CD14-positive monocyte (primary cell): ENCODE measurements around the gene UGT1A5. TPM values are rescaled to one million over a fixed set of nuclear protein-coding genes. Genes with fewer than 3 reads are reported as not detected.

ENCODE experiments used
- DNase-seq, 3 donors: peaks; one replicate each; pipeline ENCODE4 v3.0.0-alpha.2; 2011 to 2022
- H2AFZ ChIP-seq: 2 replicates; pipeline ENCODE4 v1.6.0; 2012; ENCODE audit warnings: mild to moderate bottlenecking, low read depth, low read length, inconsistent platforms; ENCODE audit not compliant: insufficient read depth, poor library complexity, severe bottlenecking
- H3K27ac ChIP-seq, 2 donors: 1 replicate in 1 of 2; 2 replicates in 1 of 2; pipeline ENCODE4 v1.5.1; 2012 to 2013; ENCODE audit warnings: low read length in 2 of 2, control low read depth in 1 of 2, inconsistent platforms in 1 of 2, low read depth in 1 of 2, mild to moderate bottlenecking in 1 of 2
- H3K27me3 ChIP-seq, 2 donors: one replicate each; pipeline versions ENCODE4 v1.6.0 to v1.6.1; 2011 to 2013; ENCODE audit warnings: low read length in 2 of 2; ENCODE audit not compliant: control insufficient read depth in 2 of 2, insufficient read depth in 2 of 2
- H3K36me3 ChIP-seq, 2 donors: replicated peaks in 1 of 2; 1 replicate in 1 of 2; 2 replicates in 1 of 2; pipeline versions ENCODE4 v1.5.1 to v1.6.1; 2012 to 2013; ENCODE audit warnings: low read length in 2 of 2, control low read depth in 1 of 2, inconsistent platforms in 1 of 2, mild to moderate bottlenecking in 1 of 2; ENCODE audit not compliant: insufficient read depth in 2 of 2, control insufficient read depth in 1 of 2
- H3K4me1 ChIP-seq, 2 donors: 1 replicate in 1 of 2; 2 replicates in 1 of 2; pipeline versions ENCODE4 v1.5.1 to v1.6.1; 2012 to 2013; ENCODE audit warnings: low read length in 2 of 2, control low read depth in 1 of 2, inconsistent platforms in 1 of 2, mild to moderate bottlenecking in 1 of 2, moderate library complexity in 1 of 2; ENCODE audit not compliant: insufficient read depth in 2 of 2, control insufficient read depth in 1 of 2
- H3K4me2 ChIP-seq: replicated peaks from 2 replicates; pipeline ENCODE3; 2012; ENCODE audit warnings: low read length, moderate library complexity, mild to moderate bottlenecking; ENCODE audit not compliant: poor library complexity, severe bottlenecking; ENCODE audit errors: extremely low read depth
- H3K4me3 ChIP-seq, 3 experiments: fragments of 200-600 bp in 1 of 3; sonication (generic) in 1 of 3; replicated peaks in 1 of 3; 1 replicate in 2 of 3; 2 replicates in 1 of 3; pipeline ENCODE4 v1.5.1; 2011 to 2013; ENCODE audit warnings: low read length in 3 of 3, mild to moderate bottlenecking in 3 of 3, control low read depth in 2 of 3, low read depth in 2 of 3, inconsistent platforms in 1 of 3, moderate library complexity in 1 of 3
- H3K79me2 ChIP-seq: 2 replicates; pipeline ENCODE4 v1.6.0; 2012; ENCODE audit warnings: mild to moderate bottlenecking, control low read depth, inconsistent platforms, low read length, moderate library complexity; ENCODE audit not compliant: insufficient read depth
- H3K9ac ChIP-seq: 2 replicates; pipeline ENCODE4 v1.6.0; 2017; ENCODE audit warnings: low read length, mild to moderate bottlenecking; ENCODE audit not compliant: insufficient read depth, poor library complexity, severe bottlenecking
- H3K9me3 ChIP-seq, 2 donors: replicated peaks in 1 of 2; 1 replicate in 1 of 2; 2 replicates in 1 of 2; pipeline versions ENCODE4 v1.5.1 to v1.6.1; 2012 to 2013; ENCODE audit warnings: low read length in 2 of 2, control low read depth in 1 of 2; ENCODE audit not compliant: control insufficient read depth in 1 of 2, insufficient read depth in 1 of 2
- H4K20me1 ChIP-seq: 2 replicates; pipeline ENCODE4 v1.6.0; 2012; ENCODE audit warnings: mild to moderate bottlenecking, low read length, control low read depth, moderate library complexity; ENCODE audit not compliant: insufficient read depth
- H3K27ac Mint-ChIP-seq, 7 donors: one replicate each; pipeline ENCODE4 v1.8.0; 2020; ENCODE audit warnings: mild to moderate bottlenecking in 7 of 7, mixed read lengths in 7 of 7, moderate library complexity in 6 of 7, inconsistent platforms in 2 of 7
- H3K27me3 Mint-ChIP-seq, 3 donors: one replicate each; pipeline ENCODE4 v1.8.0; 2021 to 2022; ENCODE audit warnings: low read depth in 3 of 3, mild to moderate bottlenecking in 3 of 3, mixed read lengths in 3 of 3, moderate library complexity in 3 of 3, inconsistent platforms in 1 of 3
- H3K36me3 Mint-ChIP-seq, 2 donors: one replicate each; pipeline ENCODE4 v1.8.0; 2020; ENCODE audit warnings: mixed read lengths in 2 of 2, inconsistent platforms in 1 of 2, mild to moderate bottlenecking in 1 of 2
- H3K4me1 Mint-ChIP-seq: one replicate; pipeline ENCODE4 v1.8.0; 2020; ENCODE audit warnings: mild to moderate bottlenecking, mixed read lengths
- H3K4me3 Mint-ChIP-seq, 2 donors: one replicate each; pipeline ENCODE4 v1.8.0; 2020; ENCODE audit warnings: mild to moderate bottlenecking in 2 of 2, mixed read lengths in 2 of 2, moderate library complexity in 1 of 2
- H3K9me3 Mint-ChIP-seq, 7 donors: one replicate each; pipeline ENCODE4 v1.8.0; 2020 to 2022; ENCODE audit warnings: mixed read lengths in 7 of 7, mild to moderate bottlenecking in 6 of 7, moderate library complexity in 6 of 7, inconsistent platforms in 2 of 7
- WGBS: methylation state at CpG from one replicate; pipeline ENCODE4 v1.1.5; 2013; ENCODE audit warnings: missing lambda C conversion rate; ENCODE audit not compliant: insufficient coverage; 5-methylcytosine and 5-hydroxymethylcytosine counted together
- intact Hi-C, 2 donors: fragments of 100-400 bp; cut with micrococcal nuclease; formaldehyde crosslinking; loops; one replicate each; pipeline versions ENCODE4 v1.15.0 to v1.15.1; 2023
- polyA plus RNA-seq, 3 donors: library from polyadenylated mRNA; depleted of rRNA in 1 of 3; unstranded in 2 of 3; stranded (reverse) in 1 of 3; fragments of 300-500 nt in 2 of 3; fragments of >200 nt in 1 of 3; fragmentation: Illumina TruSeq in 2 of 3; gene quantifications; 1 replicate in 2 of 3; 2 replicates in 1 of 3; pipeline ENCODE4 v1.2.3, GENCODE V29; 2012 to 2021
- TF ChIP-seq, protein P1 (sequence below): fragments of 200-600 bp; IDR thresholded peaks from one replicate; pipeline ENCODE4 v1.8.0; 2022; ENCODE audit warnings: antibody characterized with exemption, mild to moderate bottlenecking

Gene UGT1A5
- polyA plus RNA-seq, 3 donors = not detected

DNA sequence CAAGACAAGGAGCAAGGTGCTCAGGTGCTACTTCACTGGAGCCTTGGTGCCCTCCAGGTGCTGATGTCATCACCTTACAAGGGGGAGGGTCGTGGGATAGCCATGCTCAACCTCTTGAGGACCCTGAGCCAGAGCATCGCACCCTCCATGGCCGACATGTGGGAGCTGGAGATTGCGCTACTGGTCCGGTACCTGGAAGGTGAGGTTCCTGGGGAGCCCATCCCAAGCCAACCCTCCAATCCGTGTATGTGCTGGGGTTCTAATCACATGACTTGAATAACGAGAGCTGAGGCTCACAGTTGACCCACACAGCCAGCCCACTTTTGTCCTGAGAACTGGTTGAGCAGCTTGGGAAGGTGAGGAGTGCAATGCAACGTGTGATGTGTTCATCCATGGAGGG, 91.3 kb downstream of the UGT1A5 start:
- WGBS = 70% methylated on average over 4 of the region's 8 CpGs
- H3K9me3 Mint-ChIP-seq = peaks cover 0 to 4% (median 1%) of the 10 kb centered on the region in 7 donors
- Histone ChIP-seq H3K79me2 (no peaks in the 10 kb centered on the region), H4K20me1 (no peaks in the 10 kb centered on the region), H3K36me3 (no peaks in the 10 kb centered on the region), H3K4me3 (no peak overlapping the region), H3K4me1 (no peaks in the 10 kb centered on the region), H3K9me3 (no peaks in the 10 kb centered on the region), H3K27ac (no peak overlapping the region), H3K27me3 (no peaks in the 10 kb centered on the region), H3K9ac (no peak overlapping the region), H2AFZ (no peak overlapping the region), H3K4me2 (no peak overlapping the region)
- H3K36me3 Mint-ChIP-seq = no peaks in the 10 kb centered on the region
- no peak overlapping the region for H3K27ac Mint-ChIP-seq
- no peaks in the 10 kb centered on the region for H3K4me1 Mint-ChIP-seq
- TF ChIP-seq, protein P1, sequence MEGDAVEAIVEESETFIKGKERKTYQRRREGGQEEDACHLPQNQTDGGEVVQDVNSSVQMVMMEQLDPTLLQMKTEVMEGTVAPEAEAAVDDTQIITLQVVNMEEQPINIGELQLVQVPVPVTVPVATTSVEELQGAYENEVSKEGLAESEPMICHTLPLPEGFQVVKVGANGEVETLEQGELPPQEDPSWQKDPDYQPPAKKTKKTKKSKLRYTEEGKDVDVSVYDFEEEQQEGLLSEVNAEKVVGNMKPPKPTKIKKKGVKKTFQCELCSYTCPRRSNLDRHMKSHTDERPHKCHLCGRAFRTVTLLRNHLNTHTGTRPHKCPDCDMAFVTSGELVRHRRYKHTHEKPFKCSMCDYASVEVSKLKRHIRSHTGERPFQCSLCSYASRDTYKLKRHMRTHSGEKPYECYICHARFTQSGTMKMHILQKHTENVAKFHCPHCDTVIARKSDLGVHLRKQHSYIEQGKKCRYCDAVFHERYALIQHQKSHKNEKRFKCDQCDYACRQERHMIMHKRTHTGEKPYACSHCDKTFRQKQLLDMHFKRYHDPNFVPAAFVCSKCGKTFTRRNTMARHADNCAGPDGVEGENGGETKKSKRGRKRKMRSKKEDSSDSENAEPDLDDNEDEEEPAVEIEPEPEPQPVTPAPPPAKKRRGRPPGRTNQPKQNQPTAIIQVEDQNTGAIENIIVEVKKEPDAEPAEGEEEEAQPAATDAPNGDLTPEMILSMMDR = no peak
- no peak overlapping the region for H3K4me3 Mint-ChIP-seq
- intact Hi-C loops = no loop called here
- peaks cover 3 to 9% (median 8%) of the 10 kb centered on the region in 3 donors for H3K27me3 Mint-ChIP-seq
- no peak for DNase-seq

GRCh38 chr2:233807215-233807865, 94.6 kb downstream of the UGT1A5 start:
- peaks cover 3 to 5% (median 5%) of the 10 kb centered on the region in 3 donors for H3K27me3 Mint-ChIP-seq
- H3K36me3 Mint-ChIP-seq = no peaks in the 10 kb centered on the region
- peaks cover 0 to 5% (median 2%) of the 10 kb centered on the region in 7 donors for H3K9me3 Mint-ChIP-seq
- TF ChIP-seq, protein P1 = no peak
- no peak overlapping the region for H3K4me3 Mint-ChIP-seq
- no peak for DNase-seq
- Histone ChIP-seq H3K27me3 (no peaks in the 10 kb centered on the region), H3K79me2 (no peaks in the 10 kb centered on the region), H2AFZ (no peak overlapping the region), H4K20me1 (no peaks in the 10 kb centered on the region), H3K4me1 (no peaks in the 10 kb centered on the region), H3K4me3 (no peak overlapping the region), H3K4me2 (no peak overlapping the region), H3K27ac (no peak overlapping the region), H3K36me3 (no peaks in the 10 kb centered on the region), H3K9ac (no peak overlapping the region), H3K9me3 (no peaks in the 10 kb centered on the region)
- 81% methylated on average over 5 of the region's 12 CpGs for WGBS
- H3K27ac Mint-ChIP-seq = no peak overlapping the region
- H3K4me1 Mint-ChIP-seq = no peaks in the 10 kb centered on the region
- intact Hi-C loops = no loop called here
